OCI-M1 (cell line): ENCODE data around the gene INPP5A.
"Not testable (repeated sequence)": the region's sequence is repeated elsewhere in the genome, so short reads cannot be mapped to it uniquely, and the experiment has no call there.

ENCODE experiments used
- DNase-seq: peaks from one replicate; lab custom pipeline; 2025; lab: John Stamatoyannopoulos, UW

Gene INPP5A

DNA sequence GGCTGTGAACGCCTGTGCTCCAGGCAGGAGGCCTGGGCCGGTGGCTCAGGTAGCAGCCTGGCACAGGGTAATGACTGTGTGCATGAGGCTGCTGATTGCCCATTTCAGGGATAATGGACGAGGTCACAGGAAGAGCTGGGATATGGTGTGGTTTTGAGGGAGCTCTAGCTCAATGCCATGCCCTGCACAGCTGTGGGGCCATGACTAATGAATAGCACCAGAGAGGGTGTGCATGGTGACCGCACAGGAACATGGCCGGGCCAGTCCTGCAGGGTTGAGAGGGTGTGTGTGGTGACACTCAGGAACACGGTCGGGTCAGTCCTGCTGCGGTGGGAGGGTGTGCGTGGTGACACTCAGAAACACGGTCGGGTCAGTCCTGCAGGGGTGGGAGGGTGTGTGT lies 226.5 kb downstream of the INPP5A start:
- no peak for DNase-seq

DNA sequence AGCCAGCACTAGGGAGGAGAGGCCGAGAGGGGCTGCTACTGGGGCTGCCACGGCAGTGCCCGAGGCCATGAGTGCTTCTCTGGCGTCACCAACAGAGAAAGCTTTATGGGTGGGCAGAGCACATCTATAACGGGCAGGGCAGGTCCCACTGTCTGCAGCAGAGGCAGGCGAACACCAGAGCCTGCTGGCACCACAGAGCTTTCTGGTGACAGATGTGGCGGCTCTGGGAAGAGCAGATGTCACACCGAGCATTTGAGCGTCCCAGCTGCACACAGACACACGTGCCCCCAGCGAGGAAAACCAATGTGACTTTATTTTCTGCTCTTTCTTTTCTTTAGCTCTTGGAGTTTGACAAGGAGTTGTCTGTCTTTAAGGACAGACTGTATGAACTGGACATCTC lies 227.8 kb downstream of the INPP5A start:
- DNase-seq, result no peak

DNA sequence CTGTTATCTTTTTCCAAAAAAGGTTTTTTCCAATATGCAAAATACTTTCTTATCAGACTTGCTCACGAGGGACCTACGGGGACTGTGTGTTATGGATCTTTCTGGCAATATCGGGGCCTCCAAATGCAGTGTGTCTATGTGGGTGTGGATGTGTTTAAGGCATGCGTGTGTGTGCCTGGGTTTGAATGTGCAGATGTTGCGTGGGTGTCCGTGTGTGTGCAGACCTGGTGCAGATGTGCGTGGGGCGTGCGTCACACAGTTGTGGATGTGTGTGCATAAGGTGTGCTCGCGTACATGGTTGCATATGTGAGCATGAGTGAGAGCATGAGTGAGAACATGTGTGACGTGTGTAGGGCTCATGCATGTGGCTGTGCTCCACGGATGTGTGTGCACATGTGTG lies 228.7 kb downstream of the INPP5A start:
- no peak for DNase-seq

DNA sequence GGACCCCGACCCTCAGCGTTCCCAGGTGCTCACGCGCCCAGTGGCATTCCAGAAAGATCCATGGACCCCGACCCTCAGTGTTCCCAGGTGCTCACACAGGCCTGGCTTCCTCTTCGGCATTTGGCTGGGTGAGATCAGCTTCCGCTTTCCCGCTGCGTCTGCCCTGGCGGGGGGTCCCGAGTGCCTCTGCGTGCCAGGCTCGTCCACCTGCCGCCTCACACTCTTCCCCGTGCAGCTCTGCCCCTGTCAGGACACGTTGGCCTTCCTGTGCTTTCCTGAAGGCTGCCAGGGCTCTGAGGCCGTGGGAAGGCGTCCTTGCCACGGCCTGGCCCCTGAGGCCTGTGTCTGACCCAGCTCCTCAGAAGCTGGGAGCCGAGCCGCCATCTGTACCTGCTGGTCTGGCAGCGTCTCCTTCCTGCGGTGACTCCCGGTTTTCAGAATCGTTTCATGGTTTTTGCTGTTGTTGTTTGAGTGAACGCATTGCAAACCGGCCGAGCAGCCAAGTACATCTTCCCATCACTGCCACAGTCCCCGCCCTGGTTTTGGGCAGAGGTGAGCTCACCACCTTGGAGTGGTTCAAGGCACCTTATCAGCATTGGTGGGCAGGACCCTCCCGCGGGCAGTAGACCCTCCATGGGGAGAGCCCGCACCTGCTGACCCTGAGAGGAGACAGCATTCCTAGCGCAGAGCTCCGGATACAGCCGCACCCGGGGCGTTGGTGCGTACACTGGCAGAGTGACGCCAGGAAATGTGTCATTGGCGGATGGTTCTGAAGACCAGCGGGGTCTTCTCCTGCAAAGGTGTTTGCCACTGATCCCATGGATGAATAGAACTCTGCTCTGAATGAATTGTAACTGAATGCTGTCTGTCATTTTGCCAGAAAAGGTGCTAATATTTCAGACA lies 231.0 kb downstream of the INPP5A start:
- DNase-seq, result no peak

DNA sequence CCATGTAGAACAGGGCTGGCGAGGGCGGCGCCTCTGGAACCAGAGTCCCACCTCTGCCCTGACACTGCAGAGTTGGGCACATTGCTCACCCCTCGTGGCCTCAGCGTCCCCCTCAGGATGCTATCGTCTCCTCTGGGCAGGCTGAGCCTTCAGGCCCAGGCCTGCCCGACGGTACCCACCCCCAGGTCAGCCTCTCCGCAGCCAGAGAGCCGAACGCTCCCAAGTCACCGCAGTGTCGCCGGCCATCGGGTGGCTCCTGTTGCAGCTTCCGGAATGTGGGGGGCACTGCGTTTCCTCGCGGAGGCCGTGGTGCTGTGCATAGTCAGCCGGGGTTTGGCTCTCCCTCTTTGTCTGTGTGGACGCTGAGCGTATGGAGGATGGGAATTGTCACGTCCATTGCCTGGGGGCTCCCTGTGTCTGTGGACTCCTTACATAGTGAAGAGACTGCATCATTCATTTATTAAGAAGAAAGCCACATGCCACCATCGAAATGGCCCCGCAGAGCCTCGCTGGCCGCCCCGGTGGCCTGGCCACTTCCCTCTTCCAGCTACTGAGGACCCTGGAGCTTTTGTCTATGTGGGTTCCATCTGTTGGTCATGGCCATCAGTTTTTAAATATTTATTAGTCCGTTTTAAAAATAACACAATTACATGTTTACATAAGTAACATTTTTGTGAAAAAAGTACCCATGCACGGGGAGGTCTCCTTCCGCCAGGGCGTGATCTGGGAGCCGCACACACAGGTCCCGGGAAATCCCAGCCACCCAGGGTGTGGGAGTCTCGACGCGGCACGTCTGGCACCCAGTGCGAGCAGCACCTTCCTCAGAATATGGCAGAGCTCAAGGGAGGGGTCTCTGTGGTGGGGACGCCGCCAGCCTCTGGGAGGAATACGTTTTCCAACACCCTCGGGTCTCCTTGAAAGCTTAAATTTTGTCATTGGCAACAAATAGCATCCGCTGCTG lies 232.8 kb downstream of the INPP5A start:
- no peak for DNase-seq

DNA sequence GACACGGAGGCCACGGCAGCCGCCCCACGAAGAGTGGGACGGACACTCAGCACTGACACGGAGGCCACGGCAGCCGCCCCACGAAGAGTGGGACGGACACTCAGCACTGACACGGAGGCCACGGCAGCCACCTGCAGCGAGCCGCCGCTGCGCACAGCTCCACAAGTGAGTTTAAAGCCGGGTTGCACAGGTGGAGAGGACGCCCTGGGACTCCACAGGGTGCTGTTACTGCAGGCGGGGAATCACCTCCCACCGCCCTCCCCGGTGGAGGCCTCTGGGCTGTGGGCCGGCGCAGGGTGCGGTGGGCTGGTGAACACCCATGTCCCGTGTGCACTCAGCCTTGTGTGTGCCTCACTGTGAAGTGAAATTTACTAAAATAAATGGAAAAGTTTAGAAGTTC lies 235.2 kb downstream of the INPP5A start:
- not testable (repeated sequence) for DNase-seq

DNA sequence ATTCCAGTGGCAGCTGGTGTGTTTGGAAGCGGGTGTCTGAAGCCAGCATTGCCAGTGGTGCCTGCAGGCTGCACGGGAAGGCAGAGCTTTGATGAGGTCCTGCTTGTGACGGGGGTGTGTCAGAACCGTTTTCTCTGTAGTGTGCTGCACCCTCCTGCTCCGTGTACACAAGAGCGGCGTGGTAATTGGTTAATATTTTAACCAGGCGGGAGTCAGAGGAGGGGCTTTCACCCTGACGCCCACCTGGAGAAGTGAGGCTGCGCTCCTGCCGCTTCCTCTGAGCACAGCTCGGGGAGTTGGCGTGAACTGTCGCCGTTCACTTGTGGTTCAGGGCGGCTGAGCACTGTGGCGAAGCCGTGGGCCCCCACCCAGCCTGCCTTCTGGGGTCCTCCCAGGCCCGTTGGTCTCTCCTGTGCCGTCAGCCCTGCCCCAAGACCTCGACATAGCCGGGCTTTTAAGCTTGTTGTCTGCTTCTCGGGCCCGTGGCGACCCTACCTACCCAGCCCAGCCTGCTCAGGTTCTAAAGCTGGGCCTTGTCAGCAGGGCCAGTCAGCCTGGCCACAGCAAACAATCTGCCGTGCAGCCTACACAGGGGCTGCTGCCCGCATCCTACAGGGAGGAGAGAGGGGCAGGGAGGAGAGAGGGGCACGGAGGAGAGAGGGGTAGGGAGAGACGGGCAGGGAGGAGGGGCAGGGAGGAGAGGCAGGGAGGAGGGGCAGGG lies 236.8 kb downstream of the INPP5A start:
- DNase-seq, result no peak

DNA sequence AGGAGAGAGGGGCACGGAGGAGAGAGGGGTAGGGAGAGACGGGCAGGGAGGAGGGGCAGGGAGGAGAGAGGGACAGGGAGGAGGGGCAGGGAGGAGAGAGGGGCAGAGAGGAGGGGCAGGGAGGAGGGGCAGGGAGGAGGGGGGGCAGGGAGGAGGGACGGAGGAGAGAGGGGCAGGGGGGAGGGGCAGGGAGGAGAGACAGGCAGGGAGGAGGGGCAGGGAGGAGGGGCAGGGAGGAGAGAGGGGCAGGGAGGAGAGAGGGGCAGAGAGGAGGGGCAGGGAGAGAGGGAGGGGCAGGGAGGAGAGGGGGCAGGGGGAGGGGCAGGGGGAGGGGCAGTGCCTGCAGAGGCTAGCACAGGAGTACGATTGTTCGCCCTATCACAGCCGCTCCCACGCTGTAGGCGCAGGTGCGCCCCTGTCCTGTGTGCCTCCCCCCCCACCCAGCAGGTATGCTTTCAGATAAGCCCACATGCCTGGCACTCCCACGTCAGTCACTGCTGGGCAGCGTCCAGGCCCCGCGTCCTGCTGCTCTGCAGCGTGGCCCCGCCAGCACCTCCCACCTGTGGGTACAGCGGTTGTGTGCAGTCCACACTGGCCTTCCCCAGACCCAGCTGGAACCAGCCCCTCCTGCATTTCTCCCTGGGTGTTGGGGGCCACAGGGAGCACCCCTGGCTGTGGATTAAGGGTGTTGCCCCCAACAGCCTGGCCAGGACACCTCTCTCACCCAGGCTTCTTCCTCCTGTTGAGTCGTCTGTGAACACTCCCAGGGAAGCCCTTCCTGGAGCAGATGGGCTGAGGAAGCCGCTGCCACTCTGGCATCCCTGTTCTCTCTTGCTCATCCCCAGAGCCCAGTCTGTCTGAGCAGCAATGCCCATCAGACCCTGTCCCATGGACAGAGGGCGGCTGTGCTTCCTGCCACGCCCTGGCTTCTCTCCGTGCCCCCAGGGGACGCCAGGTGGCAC lies 237.6 kb downstream of the INPP5A start:
- peak; percentile 62 for DNase-seq

DNA sequence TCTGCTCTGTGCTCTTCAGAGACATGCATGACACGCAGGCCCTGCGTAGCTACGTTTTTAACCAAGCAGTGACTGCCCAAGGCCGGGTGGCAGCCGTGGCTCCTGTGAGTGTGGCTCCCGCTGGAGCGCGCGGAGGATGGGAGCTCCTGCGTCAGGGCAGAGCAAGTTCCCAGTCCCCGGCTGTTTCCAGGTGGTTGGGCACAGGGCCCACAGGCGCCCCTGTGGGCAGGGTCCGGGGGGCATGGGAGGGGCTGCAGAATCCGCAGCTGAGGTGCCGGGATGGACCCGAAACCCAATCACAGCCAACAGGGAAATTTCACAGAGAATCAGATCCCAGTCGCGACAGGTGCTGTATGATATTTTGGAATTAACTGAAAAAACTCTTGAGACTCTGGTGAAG lies 238.6 kb downstream of the INPP5A start:
- no peak for DNase-seq

DNA sequence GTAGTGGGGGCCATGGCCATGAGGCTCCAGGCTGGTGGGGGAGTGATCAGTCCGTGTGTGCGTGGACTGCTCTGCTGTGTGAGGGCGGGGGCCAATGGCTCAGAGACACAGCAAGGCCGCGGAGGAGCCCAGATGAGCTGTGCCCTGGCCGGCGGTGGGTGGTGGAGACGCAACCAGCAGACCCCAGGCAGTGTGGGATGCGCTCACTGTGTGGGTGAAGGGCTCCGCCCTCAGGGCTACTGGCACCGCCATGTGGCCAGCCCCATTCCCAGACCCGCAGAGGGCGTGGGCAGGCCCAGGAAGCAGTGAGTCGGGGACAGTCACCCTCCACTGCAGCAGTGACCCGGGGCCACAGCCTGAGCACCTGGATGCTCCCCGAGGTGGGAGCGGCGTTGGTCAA lies 239.2 kb downstream of the INPP5A start:
- DNase-seq, result no peak

DNA sequence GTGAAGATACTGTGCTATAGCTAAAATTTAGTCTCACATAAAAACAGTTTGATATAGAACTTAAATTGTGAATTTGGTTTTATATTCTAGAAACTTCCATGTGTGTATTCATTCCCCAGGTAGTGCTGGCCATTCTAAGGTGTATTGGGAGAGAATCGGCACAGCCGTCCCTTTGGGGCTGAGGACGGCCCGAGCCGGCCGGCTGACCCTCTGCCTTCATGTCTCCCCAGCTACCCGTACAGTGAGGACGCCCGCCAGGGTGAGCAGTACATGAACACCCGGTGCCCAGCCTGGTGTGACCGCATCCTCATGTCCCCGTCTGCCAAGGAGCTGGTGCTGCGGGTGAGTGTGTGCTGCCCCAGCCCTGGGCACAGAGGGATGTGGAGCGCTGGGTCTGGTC lies 239.9 kb downstream of the INPP5A start:
- no peak for DNase-seq

DNA sequence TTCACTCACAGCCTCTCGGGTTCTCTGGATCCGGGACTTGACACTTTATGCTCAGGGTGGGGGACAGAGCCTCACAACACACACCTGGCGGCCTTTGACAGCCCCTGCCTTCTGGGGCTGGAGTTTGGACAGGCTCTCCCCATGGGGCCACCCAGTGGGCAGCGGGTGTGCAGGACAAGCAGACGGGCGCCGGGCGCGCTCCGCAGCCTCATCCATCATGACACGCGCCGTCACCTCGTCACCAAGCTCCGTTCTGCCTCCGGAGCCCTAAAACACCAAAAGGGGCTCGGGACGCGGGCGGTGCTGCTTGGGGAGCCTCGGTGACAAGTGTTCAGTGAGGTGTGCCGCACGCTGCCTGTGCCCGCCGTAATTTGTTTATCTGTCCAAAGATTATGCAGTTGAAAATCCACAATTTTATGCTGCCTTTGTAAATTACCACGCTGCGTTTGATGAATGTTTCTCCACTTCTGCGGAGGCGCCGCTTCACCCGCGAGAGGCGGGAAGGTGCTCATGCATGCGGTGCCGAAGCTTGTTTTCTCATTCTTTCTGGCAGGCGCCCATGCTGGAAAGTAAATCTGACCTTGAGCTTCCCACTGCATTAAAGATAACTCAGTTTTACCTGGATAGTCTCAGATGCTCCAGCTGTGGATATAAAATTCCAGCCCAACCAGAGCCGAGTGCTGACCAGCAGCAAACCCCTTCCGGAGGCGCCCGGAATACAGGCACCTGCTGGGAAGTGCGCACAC lies 242.1 kb downstream of the INPP5A start:
- no peak for DNase-seq

DNA sequence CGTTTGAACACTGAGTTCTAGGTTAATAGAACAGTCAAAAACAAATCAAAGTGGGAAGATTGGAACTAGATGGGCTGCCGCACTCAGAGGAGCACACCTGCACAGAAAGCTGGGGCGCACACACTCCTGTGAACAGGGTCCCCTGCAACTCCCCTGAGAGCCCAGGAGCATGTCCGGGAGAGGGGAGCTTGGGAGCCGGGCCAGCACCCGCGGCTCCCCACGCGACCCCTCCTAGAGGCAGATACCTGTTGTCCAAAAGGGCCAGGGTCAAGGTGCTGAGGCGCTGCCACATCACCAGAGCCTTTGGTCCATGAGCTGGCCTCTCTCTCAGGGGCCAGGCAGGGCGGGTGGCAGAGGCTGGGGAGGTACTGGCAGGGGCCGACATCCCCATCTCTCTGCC lies 242.8 kb downstream of the INPP5A start:
- DNase-seq, result no peak

DNA sequence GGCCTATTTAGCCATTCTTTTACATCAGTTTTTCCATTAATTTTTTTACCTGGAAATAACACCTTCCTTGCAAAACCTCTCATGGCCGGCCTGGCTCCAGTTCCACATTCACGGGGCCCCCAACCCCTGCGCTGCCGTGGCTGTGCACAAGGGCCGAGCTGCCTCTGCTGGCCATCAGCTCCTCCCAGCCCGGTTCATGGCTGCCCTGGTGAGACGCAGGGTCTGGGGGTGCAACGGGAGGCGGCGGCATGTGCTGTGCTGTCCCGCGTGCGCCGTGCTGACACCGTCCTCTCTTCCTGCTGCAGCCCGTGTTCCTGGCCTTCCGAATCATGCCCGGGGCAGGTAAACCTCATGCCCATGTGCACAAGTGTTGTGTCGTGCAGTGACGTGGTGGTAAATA lies 244.0 kb downstream of the INPP5A start:
- DNase-seq, result no peak

DNA sequence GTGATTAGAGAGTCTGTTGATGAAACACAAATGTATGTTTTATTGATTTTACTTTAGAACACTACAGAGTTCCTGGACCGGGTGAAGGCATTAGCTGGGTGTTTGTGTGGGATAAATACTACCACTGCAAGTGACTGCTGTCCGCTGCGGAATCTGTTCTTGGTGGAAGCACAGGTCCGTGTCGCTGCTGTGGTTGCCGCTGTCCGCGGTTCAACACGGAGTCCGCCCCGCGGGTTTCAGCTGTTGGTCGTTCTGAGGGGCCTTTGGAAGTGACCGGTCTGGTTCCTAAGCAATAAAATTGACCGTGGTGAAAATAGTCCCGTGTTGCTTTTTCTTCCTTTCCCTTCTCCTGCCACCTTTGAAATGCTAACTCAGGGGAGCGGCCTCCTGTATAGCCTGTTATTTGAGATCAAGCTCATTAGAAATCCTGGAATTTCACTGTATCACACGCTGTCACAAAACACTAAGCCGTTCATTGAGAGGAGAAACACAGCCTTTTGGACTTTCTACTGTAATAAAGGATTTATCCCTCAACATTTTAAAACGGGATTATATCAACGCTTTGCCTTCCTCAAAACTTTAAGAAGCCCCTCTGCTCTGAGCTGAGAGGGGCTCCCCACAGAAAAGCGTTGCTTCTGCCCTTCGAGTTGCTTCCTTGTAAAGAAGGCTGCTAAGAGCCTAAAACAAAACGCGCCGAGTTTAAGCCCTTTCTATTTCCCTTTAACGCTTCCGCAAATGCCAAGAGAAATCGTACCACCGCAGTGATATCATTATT lies 245.8 kb downstream of the INPP5A start:
- DNase-seq, result no peak

DNA sequence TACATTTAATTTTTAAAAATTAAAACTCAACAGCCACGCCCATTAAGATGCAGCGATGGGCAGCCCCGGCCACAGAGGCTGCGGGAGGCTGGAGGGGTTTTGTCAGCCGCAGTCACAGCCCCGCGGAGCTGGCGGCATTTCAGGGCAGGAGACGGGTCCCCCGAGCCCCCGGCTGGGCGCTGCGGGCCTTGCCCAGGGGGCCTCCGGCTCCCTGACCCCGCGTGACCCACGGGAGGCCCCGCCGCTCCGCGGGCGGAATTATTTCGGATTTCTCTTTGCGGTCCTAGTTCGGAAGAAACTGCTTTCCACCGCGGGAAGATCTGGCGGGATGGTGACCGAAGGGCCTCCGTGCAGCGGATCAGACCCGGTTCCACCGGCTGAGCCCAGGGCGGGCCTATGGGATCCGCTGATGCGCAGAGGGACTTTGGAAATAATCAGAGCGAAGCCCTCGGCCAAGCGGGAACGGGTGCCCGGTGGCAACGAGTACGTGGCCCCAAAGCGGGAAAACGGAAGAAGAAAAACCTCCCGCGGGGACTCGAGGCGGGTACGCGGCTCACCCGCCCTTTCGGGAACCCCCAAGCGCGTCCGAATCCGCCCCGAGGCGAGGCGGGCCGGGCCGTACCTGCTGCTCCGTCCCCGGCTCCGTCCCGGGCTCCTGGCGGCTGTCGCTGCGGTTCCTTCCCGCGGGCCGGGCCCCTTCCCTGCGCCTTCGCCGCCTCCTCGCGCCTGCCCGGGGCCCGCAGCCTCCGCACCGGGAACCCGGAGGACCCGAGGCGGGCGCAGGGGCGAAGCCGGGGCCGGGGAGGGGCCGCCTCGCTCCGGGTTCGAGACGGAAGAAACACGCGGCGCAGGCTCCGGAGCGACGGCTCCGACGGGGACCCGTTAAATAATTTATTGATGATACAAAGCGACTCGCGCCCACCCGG lies 246.6 kb downstream of the INPP5A start:
- no peak for DNase-seq

DNA sequence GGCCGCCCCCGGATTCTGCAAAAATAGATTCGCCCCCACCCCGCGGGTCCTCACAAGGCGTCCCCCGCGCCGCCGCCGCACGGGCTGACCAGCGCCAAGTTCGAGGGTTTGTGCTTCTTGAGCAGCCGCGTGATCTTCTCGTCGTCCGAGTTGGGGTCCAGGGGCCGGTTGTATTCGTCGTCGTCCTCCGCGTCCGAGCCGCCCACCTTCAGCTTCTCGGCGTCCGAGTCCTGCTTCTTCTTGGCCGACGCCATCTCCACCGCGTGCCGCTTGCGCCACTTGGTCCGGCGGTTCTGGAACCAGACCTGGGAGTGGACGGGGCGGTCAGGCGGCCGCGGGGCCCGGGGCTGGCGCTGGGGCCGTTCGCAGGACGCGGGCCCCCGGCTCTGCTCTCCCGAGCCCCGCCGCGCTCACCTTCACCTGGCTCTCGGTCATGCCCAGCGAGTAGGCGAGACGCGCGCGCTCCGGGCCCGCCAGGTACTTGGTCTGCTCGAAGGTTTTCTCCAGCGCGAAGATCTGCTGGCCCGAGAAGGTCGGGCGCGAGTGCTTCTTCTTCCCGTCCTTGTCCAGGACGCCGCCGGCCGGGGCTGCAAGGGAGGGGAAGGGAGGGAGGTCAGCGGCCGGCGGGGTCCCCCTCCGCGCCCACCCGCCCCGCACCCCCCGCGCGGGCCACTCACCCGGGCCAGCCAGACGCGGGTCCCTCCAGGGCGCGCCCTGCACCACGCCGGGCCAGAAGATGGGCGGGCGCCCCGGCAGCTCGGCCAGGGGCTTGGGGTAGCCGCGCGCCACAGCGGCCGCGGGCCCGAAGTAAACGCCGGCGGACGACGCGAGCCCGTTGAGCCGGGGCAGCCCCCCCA lies 247.5 kb downstream of the INPP5A start:
- DNase-seq, result no peak
